ENCODE data around the gene MTOR.

MTOR gene

DNA sequence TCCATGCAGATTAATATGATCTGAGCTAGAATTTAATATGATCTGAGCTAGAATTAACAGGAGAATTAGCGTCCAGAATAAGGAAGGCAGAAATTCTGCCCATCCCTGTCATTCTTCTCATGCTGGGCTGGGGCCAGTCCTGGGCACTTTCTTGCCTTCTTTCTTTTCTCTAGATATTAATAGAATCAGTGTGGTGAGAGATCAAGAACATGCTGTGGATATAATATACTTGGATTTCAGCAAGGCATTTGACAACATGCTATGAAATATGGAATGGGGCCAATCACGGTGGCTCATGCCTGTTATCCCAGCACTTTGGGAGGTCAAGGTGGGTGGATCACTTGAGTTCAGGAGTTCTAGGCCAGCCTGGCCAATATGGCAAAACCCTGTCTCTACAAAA lies 28.7 kb upstream of the MTOR start:
- H3K27ac ChIP-seq (replicated peaks), result no peak overlapping the region
- H3K27me3 ChIP-seq (ENCODE audit: insufficient read depth, poor library complexity, severe bottlenecking), result no peaks in the 10 kb centered on the region
- TF ChIP-seq POLR2AphosphoS5 (IDR thresholded peaks at IDR 0.05; ENCODE audit: low read depth) (no peak), SPI1 (IDR thresholded peaks at IDR 0.05; ENCODE audit: borderline replicate concordance, low read depth) (no peak), GABPA (IDR thresholded peaks at IDR 0.05; ENCODE audit: low read depth) (no peak)
- TF ChIP-seq, protein P1, sequence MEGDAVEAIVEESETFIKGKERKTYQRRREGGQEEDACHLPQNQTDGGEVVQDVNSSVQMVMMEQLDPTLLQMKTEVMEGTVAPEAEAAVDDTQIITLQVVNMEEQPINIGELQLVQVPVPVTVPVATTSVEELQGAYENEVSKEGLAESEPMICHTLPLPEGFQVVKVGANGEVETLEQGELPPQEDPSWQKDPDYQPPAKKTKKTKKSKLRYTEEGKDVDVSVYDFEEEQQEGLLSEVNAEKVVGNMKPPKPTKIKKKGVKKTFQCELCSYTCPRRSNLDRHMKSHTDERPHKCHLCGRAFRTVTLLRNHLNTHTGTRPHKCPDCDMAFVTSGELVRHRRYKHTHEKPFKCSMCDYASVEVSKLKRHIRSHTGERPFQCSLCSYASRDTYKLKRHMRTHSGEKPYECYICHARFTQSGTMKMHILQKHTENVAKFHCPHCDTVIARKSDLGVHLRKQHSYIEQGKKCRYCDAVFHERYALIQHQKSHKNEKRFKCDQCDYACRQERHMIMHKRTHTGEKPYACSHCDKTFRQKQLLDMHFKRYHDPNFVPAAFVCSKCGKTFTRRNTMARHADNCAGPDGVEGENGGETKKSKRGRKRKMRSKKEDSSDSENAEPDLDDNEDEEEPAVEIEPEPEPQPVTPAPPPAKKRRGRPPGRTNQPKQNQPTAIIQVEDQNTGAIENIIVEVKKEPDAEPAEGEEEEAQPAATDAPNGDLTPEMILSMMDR (IDR thresholded peaks at IDR 0.05; ENCODE audit: insufficient read depth, low read length), result no peak
- TF ChIP-seq, protein P2, sequence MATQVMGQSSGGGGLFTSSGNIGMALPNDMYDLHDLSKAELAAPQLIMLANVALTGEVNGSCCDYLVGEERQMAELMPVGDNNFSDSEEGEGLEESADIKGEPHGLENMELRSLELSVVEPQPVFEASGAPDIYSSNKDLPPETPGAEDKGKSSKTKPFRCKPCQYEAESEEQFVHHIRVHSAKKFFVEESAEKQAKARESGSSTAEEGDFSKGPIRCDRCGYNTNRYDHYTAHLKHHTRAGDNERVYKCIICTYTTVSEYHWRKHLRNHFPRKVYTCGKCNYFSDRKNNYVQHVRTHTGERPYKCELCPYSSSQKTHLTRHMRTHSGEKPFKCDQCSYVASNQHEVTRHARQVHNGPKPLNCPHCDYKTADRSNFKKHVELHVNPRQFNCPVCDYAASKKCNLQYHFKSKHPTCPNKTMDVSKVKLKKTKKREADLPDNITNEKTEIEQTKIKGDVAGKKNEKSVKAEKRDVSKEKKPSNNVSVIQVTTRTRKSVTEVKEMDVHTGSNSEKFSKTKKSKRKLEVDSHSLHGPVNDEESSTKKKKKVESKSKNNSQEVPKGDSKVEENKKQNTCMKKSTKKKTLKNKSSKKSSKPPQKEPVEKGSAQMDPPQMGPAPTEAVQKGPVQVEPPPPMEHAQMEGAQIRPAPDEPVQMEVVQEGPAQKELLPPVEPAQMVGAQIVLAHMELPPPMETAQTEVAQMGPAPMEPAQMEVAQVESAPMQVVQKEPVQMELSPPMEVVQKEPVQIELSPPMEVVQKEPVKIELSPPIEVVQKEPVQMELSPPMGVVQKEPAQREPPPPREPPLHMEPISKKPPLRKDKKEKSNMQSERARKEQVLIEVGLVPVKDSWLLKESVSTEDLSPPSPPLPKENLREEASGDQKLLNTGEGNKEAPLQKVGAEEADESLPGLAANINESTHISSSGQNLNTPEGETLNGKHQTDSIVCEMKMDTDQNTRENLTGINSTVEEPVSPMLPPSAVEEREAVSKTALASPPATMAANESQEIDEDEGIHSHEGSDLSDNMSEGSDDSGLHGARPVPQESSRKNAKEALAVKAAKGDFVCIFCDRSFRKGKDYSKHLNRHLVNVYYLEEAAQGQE (IDR thresholded peaks at IDR 0.05; ENCODE audit: insufficient replicate concordance, low read depth), result no peak
- no peak for DNase-seq (ENCODE audit: low read depth in 1 of 2, low spot score in 1 of 2)
- no peak overlapping the region for H3K4me3 ChIP-seq (replicated peaks; ENCODE audit: insufficient read depth, low read length)

DNA sequence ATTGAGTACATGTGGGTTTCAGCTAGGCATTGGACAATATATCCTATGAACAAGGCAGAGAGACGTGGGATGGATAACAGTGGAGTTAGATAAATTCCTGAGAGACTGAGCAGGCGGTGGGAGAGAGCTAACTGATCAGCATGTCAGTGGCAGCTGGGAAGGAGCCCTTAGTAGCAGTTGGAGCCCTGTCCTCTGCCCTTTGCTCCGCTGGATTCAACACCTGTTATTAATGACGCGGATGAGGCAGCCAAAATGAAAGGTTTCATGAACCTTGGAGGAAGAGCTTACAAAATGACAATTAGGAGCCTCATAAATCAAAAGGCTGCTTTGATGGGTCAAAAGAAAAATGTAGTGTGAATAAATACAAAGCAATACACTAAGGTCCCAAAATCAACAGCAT lies 26.7 kb upstream of the MTOR start:
- H3K27me3 ChIP-seq (ENCODE audit: insufficient read depth, poor library complexity, severe bottlenecking), result no peaks in the 10 kb centered on the region
- no peak overlapping the region for H3K4me3 ChIP-seq (replicated peaks; ENCODE audit: insufficient read depth, low read length)
- no peak overlapping the region for H3K27ac ChIP-seq (replicated peaks)
- no peak for TF ChIP-seq SPI1 (IDR thresholded peaks at IDR 0.05; ENCODE audit: borderline replicate concordance, low read depth)
- TF ChIP-seq POLR2AphosphoS5 (IDR thresholded peaks at IDR 0.05; ENCODE audit: low read depth), result no peak
- TF ChIP-seq, protein P2 (IDR thresholded peaks at IDR 0.05; ENCODE audit: insufficient replicate concordance, low read depth), result no peak
- TF ChIP-seq GABPA (IDR thresholded peaks at IDR 0.05; ENCODE audit: low read depth), result no peak
- TF ChIP-seq, protein P1 (IDR thresholded peaks at IDR 0.05; ENCODE audit: insufficient read depth, low read length), result no peak
- DNase-seq (ENCODE audit: low read depth in 1 of 2, low spot score in 1 of 2), result no peak

DNA sequence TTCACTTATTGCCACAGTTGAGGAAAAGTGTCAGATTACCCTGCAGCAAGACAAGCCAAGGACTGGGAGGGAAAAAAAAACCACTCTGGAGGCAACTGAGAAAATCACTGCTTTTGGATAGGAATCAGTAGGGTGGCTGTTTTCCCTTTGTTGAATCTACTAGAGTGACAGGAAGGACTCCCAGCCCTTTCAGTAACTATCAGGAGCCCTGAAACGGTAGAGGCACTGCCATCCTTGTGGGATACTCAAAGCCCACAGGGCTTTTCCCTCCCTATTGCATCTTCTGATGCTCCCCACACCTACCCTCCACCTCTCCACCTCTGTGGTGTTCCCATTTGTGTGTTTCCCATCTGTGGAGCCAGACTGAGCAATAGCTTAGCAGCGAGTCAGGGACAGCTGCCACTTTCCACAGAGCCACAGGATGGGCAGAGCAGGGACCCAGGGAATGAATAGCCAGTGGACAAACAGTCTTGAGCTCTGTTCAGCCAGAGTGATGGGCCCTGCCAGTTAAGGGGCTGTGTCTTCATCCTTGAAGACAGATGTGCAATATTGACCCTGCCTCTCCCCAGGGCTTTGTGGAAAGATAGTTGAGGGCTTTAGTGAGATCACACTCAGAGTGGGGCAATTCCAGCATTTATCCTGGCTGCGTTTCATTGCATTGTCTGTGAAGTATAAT lies 24.5 kb upstream of the MTOR start:
- no peak overlapping the region for H3K27ac ChIP-seq (replicated peaks)
- TF ChIP-seq GABPA (IDR thresholded peaks at IDR 0.05; ENCODE audit: low read depth), result no peak
- TF ChIP-seq POLR2AphosphoS5 (IDR thresholded peaks at IDR 0.05; ENCODE audit: low read depth), result no peak
- TF ChIP-seq SPI1 (IDR thresholded peaks at IDR 0.05; ENCODE audit: borderline replicate concordance, low read depth), result no peak
- TF ChIP-seq, protein P2 (IDR thresholded peaks at IDR 0.05; ENCODE audit: insufficient replicate concordance, low read depth), result no peak
- DNase-seq (ENCODE audit: low read depth in 1 of 2, low spot score in 1 of 2), result no peak
- H3K27me3 ChIP-seq (ENCODE audit: insufficient read depth, poor library complexity, severe bottlenecking), result no peaks in the 10 kb centered on the region
- no peak overlapping the region for H3K4me3 ChIP-seq (replicated peaks; ENCODE audit: insufficient read depth, low read length)
